ENCODE measurements around the gene PLB1. TPM values are rescaled to one million over a fixed set of nuclear protein-coding genes. Genes with fewer than 3 reads are reported as not detected.

PLB1 gene
- total RNA-seq, 2 experiments from 2014 or later, result 1.3 to 1.6 TPM

GRCh38 chr2:28637066-28638047 lies 141.5 kb downstream of the PLB1 start:
- Histone ChIP-seq H3K9me3 (ENCODE audit: control insufficient read depth in 1 of 2, insufficient read depth in 1 of 2, low read length in 2 of 2) (no peaks in the 10 kb centered on the region), H3K27me3 (ENCODE audit: control insufficient read depth in 1 of 2, insufficient read depth in 2 of 2, low read length in 2 of 2) (no peaks in the 10 kb centered on the region), H3K36me3 (ENCODE audit: insufficient read depth, low read length) (no peaks in the 10 kb centered on the region), H3K27ac (ENCODE audit: low read depth in 1 of 2, low read length in 2 of 2) (no peak overlapping the region), H3K4me1 (ENCODE audit: insufficient read depth, low read length) (no peaks in the 10 kb centered on the region), H3K4me3 (ENCODE audit: low read length) (no peak overlapping the region)
- Mint-ChIP-seq H3K27me3 (no peaks in the 10 kb centered on the region), H3K27ac (no peak overlapping the region), H3K4me1 (ENCODE audit: low read depth) (no peaks in the 10 kb centered on the region), H3K36me3 (ENCODE audit: low read depth) (no peaks in the 10 kb centered on the region), H3K4me3 (no peak overlapping the region), H3K9me3 (no peaks in the 10 kb centered on the region)
- DNase-seq (no peak), ATAC-seq (ENCODE audit: poor library complexity) (no peak)
- TF ChIP-seq CTCF (IDR thresholded peaks at IDR 0.05), result no peak
- POLR2A ChIA-PET, result no interaction called here
- intact Hi-C loops (cut with DNase I, micrococcal nuclease), result loop anchor here in 1 of 2 experiments (5.0 kb wide), 1 partner anchor 45 kb away; no protein-coding TSS in a partner anchor
- CTCF ChIA-PET, result no interaction called here

- CTCF ChIA-PET, result no interaction called here
- POLR2A ChIA-PET, result no interaction called here
Measured at GRCh38 chr2:28638102-28638501, 142.2 kb downstream of the PLB1 start.

More at GRCh38 chr2:28638102-28638501, 142.2 kb downstream of the PLB1 start:
- no peak overlapping the region for H3K4me3 Mint-ChIP-seq
- intact Hi-C loops (cut with DNase I, micrococcal nuclease), result loop anchor here in 1 of 2 experiments (5.0 kb wide), 1 partner anchor 44 kb away; no protein-coding TSS in a partner anchor
- no peak overlapping the region for H3K4me3 ChIP-seq (ENCODE audit: low read length)
- H3K9me3 Mint-ChIP-seq, result no peaks in the 10 kb centered on the region
- no peak overlapping the region for H3K27ac Mint-ChIP-seq
- H3K4me1 ChIP-seq (ENCODE audit: insufficient read depth, low read length), result no peaks in the 10 kb centered on the region
- H3K27me3 Mint-ChIP-seq, result no peaks in the 10 kb centered on the region
- no peak for ATAC-seq (ENCODE audit: poor library complexity)
- H3K36me3 ChIP-seq (ENCODE audit: insufficient read depth, low read length), result no peaks in the 10 kb centered on the region
- H3K27ac ChIP-seq (ENCODE audit: low read depth in 1 of 2, low read length in 2 of 2), result no peak overlapping the region
- no peaks in the 10 kb centered on the region for H3K36me3 Mint-ChIP-seq (ENCODE audit: low read depth)
- H3K27me3 ChIP-seq (ENCODE audit: control insufficient read depth in 1 of 2, insufficient read depth in 2 of 2, low read length in 2 of 2), result no peaks in the 10 kb centered on the region
- DNase-seq, result no peak
- TF ChIP-seq CTCF (IDR thresholded peaks at IDR 0.05), result no peak
- H3K4me1 Mint-ChIP-seq (ENCODE audit: low read depth), result no peaks in the 10 kb centered on the region
- H3K9me3 ChIP-seq (ENCODE audit: control insufficient read depth in 1 of 2, insufficient read depth in 1 of 2, low read length in 2 of 2), result no peaks in the 10 kb centered on the region

Measured in CD4-positive, alpha-beta T cell (primary cell).